GM12892 (cell line): ENCODE measurements around the gene OGDH.

Experiments used
- POLR2A ChIP-seq: IDR thresholded peaks from 2 replicates; pipeline ENCODE4 v1.6.1; 2011; ENCODE audit warnings: low read depth, low read length, control low read depth
- POLR2AphosphoS5 ChIP-seq: IDR thresholded peaks from 2 replicates; pipeline ENCODE4 v1.6.1; 2011; ENCODE audit warnings: low read depth, low read length, control low read depth
- TAF1 ChIP-seq: IDR thresholded peaks from 2 replicates; pipeline ENCODE4 v1.6.1; 2011; ENCODE audit warnings: low read depth, mild to moderate bottlenecking, control low read depth, low read length, borderline replicate concordance

DNA sequence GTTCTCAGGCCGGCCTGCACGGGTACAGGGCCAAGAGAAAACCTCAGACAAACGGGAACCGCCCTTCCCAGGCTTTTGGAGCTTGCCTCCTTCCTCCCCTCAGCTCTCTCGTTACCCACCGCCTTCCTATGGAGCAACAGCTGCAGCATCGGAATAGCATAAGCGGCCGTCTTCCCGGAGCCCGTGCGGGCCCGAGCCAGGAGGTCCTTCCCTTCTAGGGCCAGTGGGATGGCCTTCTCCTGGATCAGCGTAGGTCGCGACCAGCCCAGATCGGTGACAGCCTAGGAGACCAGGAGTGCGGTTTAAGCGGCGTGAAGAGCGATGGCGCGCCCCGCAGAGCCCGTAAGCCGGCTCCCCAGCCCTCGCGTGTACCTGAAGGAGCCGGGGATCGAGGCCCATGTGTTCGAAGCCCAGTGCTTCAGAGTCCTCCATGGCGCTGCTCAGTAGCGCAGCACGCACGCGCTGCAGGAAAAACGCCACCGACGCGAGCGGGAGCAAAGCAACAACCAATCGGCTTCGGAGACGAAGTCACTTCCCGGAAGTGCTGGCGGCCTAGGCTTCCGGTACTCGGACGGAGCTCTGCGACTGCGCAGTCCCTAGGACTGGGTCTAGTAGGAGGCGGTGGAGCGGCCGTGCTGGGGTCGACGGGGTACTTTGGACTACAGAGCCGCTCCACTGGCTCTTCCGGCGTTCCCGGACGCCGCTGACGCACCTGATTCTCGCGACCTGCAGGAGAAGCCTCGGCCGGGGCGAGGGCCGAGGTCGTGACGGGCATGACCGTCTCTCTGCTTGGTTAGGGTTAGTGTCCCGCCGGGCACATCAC is 32.8 kb upstream of the OGDH start, which contains the start of gene DDX56:
- TF ChIP-seq POLR2AphosphoS5 (peak; percentile 93), TAF1 (peak; percentile 74; the same call in 1 of the 2 replicates), POLR2A (peak; percentile 97)
